Smooth muscle cell of the brain vasculature (primary cell): ENCODE measurements around the gene TCL1B.
"Not testable (repeated sequence)": the region's sequence is repeated elsewhere in the genome, so short reads cannot be mapped to it uniquely, and the experiment has no call there.

ENCODE experiments used
- DNase-seq: peaks from one replicate; pipeline ENCODE4 v3.0.0-alpha.2; 2012; ENCODE audit warnings: low read depth, low spot score

TCL1B gene

DNA sequence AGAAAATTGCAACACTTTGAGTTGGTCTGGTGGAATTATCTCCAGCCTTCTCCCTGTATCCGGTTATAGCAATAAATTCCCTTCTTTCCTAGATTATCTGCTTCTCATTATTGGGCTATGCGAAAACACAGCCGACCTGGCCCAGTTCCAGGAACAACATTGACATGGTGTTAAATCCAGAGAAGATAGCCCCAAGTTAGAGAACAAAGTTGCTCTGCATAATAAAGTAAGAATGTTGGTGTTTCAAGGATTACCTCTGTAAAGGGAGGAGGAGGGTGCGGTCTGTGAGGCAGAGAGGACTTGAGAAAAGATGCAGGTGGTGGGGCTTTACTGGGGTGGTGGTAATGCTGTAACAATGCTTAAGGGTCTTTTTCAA is 15.6 kb downstream of the TCL1B start:
- no peak for DNase-seq

DNA sequence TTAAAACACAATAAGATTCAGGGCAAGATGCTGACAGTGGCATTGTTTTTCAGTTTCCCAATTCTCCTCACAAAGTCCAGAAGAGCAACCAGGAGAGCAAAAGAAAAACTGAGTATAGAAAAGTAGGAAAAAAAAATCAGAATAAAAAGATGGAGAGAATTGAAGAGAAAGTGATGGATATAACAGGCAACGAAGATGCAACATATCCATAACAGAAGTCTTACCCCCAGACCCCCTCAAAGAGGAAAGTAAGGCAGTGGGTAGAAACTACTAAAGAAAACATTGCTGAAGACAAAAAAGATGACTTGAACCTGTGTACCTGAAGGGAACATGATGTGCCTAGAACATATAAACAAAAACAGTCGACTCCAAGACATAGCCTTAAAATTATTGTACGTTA is 17.1 kb downstream of the TCL1B start:
- DNase-seq: no peak

DNA sequence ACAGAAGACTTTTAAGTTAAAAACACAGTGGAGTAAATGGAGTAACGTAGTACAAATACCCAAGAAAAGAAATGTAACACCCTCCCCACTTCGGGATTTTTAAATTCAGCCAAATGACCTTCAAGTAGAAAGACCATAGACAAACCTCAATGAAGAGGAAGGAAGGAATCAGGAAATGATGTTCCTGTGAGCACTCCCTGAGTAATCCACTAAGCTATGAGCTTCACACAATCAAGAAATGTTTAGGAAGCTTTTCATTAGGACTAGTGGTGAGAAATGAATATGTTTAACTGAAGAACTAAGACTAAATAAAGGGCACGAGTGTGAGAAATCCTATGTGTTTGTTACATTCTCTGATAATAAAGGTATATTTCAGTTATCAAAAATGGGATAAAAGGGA is 17.6 kb downstream of the TCL1B start:
- no peak for DNase-seq

DNA sequence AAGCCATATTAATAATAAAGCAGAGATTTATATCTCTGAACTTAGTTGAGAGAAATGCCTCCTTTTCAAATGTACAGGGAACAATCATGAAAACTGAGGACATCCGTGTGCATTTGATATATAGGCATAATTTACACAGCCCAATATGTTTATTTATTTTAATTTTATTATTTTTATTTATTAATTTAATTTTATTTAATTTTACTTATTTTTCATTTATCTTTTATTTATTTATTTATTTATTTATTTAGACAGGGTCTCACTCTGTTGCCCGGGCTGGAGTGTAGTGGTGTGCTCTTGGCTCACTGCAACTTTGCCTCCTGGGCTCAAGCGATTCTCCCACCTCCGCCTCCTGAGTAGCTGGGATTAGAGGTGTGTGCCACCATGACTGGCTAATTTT is 19.3 kb downstream of the TCL1B start:
- no peak for DNase-seq

DNA sequence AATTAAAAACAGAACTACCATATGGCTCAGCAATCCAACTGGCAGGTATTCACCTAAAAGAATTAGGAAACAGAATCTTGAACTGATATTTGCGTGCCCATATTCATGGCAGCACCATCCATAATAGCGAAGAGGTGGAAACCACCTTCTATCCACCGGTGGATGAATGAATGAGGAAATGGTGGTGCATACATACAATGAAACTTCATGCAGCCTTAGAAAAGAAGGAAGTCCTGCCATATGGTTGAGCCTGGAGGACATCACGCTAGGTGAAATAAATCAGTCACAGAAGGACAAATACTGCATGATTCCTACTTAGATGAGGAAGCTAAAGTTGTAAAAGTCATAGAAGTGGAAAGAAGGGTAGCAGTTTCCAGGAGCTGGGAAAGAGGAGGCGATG is 21.1 kb downstream of the TCL1B start:
- no peak for DNase-seq

DNA sequence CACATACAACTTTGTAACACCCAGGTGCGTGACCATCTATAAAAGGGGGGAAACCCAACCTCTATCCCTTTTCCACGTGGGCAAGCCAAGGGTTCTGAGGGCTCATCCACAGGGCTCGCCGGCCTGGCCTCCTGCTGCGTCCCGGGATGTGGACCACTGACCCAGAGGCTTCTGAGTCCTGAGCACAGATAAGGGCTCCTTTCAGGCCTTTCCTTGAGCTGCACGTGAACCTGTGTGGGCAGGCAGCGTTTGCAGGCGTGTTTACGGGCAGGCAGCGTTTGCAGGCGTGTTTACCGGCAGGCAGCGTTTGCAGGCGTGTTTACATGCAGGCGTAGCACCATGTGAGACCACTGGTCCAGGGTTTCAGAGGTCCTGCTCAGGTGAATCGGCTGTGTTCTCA is 23.9 kb downstream of the TCL1B start:
- no peak for DNase-seq

DNA sequence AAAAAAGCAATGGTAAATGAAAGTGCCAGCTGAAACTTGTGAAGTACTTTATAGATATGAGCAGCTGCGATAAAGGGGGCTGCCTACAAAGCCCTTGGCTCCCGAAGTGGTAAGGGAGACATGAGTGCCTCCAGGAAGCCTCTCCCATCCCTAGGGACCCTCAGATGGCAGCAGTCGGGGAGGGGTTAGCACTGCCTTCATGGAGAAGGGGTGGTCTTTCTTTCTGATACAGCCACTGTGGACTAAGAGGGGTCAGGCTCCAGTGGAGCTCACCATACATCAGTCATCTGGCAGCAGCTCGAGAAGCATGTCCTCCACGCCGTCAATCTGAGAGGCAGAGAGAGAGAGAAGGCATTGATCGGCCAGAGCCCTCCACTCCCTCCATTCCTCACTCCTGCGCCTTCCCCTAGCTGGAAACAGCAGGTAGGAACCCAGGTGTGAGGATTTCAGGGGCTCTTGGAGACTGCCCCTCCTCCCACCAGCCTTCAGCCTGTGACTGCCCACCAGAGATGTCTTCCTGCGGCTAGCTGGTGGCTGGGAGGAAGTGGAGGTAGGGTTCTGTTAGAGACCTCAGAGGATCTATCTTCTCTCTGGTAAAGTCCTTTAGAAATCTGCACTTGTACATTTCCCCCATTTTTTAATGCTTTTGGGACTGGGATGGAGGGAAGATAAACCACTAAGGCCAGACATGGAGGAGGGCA is 25.4 kb downstream of the TCL1B start:
- no peak for DNase-seq

DNA sequence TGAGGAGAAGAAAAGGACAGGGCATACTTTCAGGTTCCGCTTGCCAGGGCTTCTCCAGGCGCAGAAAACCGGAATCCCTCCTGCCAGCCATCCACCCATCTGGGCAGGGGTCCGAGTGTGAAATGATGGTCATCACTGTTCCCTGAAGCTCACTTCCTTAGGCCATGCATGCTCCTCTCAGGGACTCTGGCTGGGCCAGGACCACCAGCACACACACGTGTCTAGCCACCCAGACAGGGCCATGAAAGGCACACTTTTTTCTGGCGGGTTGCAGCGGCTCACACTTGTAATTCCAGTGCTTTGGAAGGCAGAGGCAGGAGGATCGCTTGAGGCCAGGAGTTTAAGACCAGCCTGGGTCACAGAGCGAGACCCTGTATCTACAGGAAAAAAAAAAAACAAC is 26.2 kb downstream of the TCL1B start:
- no peak for DNase-seq

DNA sequence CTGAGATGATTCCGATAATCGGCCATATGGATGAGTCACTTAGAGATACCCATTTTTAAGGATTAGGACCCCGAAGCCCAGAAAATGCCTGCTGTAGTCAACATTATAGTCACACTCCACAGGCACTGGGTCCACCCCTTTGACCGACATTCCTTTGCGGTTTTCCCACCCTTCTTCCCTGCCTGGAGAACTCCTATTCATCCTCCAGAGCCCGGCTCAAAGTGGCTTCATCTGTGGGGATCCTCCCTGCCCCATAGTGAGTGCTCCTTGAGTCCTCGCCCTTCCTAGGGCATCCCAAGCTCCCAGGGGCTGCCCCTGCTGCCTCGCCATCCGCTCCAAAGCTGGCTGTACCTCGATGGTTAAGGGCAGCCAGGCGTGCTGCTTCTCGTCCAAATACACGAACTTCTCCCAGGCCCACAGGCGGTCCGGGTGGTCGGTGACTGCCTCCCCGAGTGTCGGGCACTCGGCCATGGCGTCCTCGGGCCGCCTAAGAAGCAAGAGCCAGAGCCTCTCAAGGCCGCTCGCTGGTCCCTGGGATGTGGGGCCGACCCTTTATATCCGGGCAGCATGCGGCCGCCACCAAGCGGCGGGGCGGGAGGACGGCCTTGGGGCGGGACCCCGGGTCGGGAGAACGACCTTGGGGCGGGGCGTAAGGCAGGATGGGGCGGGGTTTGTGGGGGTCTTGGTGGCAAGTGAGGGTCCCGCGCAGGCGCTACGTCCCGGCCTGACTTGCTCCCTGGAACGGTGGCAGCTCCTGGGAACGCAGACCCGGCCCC is 27.6 kb downstream of the TCL1B start, which contains the start of gene TCL1A:
TCL1A (minus strand) TSS at position 530 of the 776 bp plus-strand sequence; CDS start at position 471, 59 bp downstream.
- no peak for DNase-seq

DNA sequence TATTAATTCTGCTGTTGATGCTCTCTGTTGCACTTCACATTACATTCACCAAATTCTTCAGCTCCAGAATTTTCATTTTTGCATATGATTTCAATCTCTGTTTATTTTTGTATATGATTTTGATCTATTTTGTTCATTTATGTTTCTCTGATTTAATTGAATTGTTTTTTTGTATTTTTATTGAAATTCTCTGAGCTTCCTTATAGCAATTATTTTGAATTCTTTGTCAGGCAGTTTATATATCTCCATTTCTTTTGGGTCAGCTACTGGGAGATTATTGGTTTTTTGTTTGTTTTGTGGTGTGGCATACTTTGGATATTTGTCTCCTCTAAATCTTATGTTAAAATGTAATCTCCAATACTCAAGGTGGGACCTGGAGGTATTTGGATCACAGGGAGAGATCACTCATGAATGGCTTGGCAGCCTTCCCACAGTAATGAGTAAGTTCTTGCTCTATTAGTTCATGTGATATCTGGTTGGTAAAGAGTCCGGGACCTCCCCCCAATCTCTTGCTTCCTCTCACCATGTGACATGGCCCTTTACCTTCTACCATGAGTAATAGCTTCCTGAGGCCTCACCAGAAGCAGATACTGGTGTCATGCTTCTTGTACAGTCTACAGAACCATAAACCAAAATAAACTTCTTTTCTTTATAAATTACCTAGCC is 36.4 kb downstream of the TCL1B start:
- DNase-seq: no peak

DNA sequence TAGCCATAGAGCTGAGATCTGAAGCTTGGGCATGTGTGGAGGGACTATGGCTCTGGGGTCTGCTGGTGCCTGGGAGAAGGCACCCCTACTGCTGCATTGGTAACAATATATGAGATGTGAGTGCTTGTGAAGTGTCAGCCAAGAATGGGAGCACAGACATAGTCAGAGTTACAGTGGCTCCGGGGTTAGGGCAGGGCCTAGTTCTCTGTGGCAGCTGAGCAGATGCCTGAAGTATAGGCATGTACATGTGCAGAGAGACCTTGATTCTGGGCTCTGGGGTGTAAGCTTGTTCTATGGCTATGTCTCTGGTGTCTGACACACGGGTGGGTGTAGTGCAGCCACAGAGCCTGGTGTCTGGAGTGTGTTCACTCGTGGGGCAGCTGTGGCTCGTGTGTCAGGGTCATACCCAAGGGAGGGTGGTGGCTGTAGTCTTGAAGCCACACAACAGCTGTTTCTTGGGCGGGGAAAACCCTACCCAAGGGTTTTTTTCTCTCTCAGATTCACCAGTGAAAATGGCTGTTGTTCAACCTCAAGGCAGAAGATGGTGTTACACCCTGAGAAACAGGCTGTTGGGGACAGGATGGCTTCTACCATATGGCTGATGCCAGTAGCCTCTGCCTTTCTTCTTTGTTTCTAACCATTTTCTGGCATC is 39.6 kb downstream of the TCL1B start:
- DNase-seq: no peak

DNA sequence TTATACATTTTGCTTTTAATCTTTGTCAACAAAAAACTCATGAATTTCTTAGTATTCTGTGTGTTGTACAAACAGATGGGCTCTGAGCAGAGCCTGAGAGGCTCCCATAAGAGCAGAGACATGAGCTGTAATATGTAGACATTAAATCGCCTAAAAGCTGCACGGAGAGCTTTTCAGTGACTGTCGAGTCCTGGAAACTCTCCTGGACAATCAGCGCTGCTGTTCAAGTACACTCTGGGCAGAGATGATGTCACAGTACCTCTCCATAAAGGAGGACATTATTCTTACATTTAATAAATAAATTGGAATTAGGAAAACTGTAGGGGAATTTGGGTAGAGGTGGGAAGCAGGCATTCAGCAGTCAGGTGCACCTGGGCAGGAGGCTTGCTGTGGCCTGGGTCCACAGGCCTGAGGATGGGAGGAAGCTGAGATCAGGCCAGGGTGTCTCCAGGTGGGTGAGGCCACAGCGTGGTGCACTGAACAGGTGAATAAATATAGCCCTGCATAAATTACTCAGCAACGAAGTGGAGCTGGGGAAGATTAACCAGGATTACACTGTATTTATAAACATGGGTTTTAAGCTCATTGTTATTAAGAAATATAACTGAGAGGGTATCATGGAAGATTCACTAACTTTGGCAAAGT is 41.0 kb downstream of the TCL1B start:
- no peak for DNase-seq

DNA sequence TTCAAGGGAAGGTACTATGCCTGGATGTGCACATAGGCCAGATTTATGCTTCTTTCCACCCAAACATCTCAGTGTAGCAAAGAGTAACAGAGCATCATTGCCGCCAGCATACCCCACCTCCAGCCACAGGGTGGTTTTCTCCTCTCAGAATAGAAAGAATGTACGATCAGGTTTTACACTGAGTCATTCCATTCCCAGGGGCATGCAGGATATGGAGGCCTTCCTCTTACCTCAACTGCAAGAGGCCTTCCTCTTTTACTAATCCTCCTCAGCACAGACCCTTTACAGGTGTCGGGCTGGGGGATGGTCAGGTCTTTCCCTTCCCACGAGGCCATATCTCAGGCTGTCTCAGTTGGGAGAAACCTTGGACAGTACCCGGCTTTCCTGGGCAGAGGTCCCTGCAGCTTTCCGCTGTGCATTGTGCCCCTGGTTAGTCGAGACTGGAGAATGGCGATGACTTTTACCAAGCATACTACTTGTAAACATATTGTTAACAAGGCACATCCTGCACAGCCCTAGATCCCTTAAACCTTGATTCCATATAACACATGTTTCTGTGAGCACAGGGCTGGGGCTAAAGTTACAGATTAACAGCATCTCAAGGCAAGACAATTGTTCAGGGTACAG is 43.3 kb downstream of the TCL1B start:
- not testable (repeated sequence) for DNase-seq

DNA sequence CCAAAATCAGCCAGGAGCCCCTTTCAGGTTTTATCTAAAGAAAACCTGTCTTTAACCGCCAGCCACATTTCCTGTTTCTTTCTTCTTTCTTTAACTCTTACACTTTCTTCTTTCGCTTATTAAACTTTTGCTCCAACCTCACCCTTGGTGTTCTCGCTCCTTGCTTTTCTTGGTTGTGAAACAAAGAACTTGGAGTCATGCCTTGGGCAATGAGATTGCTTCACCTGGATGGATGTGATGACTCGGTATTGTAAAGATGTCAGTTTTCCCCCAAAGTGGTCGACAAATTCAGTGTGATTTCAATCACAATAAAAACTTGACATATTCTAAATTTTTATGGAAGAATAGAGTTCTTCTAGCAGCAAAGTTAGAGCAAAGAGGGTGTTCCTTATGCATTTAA is 43.9 kb downstream of the TCL1B start:
- DNase-seq: no peak

DNA sequence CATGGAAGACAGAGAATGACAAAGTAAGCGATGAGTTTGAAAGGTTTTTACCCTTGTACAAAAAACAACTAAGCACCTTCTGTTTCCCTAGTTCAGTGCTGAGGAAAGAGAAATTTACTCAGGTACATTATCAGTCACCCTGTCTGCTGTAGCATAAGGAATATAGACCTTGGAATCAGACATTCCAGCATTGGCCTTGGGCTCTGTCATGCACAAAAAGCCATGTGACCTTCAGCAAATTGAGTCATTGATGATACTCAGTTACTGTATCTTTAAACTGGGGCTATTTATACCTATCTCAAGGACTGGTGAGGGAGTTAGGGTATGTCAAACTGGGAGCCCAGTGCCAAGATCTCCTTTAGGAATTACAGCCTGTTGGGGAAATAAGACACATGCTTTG is 47.0 kb downstream of the TCL1B start:
- DNase-seq: no peak

DNA sequence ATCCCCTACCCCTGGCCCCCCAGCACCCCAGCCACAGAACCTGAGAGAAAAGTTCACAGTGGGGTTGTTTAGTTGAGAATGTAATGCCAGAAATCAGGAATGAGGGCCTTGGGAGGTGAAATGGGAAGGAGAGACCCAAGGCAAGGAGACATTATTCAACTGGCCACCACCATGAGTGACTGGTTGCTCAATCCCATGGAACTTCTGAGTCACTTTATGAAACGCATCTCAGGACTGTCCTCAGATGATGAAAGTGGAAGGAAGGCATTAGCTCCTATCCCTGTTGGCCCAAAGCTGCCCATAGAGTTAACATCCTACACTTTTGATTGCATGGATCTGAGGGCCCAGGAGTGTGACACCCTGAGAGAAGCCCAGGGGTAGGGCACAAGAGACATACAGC is 53.1 kb downstream of the TCL1B start:
- no peak for DNase-seq

DNA sequence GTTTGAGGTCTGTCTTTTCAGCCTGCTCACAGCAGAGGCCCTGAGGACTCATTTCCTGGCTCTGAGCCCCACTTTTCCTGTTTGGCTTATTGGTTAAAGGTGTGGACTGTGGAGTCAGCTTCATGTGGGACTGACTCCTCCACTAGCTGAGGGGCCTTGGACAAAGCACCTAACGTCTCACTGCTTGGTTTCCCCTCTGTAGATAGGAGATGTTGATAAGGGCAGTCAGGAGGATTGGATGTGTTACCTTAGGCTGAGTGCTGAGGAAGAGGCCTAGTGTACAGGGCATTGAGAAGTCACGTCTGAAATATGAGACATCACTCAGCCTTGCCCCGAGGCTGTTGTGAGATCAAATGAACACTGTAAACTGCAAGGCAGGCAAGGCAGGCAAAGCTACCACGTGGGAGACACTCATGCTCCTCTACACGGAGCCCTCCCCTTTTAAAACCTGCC is 54.8 kb downstream of the TCL1B start:
- DNase-seq: no peak

DNA sequence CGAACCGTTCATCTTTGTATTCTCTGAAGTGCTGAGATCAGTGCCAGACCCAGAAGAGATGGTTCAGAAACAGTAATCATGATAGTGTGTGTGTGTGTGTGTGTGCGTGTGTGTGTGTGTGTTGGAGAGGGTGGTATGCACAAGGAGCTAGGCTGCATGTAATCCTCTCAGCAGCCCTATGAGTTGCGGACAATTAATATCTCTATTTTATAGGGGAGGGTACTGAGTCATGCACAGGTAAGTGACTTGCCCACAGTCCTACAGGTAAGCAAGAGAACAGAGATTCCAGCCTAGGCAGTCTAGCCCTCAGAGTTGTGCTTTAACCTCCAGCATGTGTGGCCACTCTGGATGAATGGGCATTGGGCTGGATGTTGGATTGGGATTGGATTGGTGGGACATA is 55.6 kb downstream of the TCL1B start:
- DNase-seq: no peak
